Activated naive CD8-positive, alpha-beta T cell treated with anti-CD3 and anti-CD28 coated beads, Interleukin-2, amount 50 U/mL, for 16 hours (primary cell): ENCODE data around the gene MAP3K6.
"Not testable (repeated sequence)": the region's sequence is repeated elsewhere in the genome, so short reads cannot be mapped to it uniquely, and the experiment has no call there.

Source experiments
- DNase-seq: peaks from one replicate; pipeline ENCODE4 v3.0.0-alpha.2; 2020; ENCODE audit warnings: low read depth, low spot score

The MAP3K6 gene

GRCh38 chr1:27395441-27396195, 28.9 kb upstream of the MAP3K6 start:
- peak; percentile 64 for DNase-seq

DNA sequence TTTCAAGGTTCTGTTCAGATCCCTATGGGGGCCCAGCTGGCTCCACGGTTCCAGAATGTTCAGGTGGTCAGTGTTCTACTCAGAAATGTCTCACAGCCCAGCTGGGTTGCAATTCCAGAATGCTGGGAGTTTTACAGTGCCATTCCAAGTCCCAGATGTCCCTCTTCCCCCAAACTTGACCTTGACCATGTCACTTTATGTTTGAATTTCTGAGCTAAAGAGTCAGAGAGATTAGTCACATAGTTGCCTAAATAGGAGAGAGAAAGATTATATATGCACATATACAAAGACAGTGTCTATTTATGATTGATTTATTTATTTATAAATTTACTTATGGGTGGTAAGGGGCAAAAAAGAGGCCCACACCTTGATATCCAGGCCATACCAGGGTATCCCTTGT, 28.2 kb upstream of the MAP3K6 start:
- DNase-seq, result no peak

GRCh38 chr1:27394282-27394658, 27.5 kb upstream of the MAP3K6 start:
- no peak for DNase-seq

GRCh38 chr1:27393641-27394281, 27.0 kb upstream of the MAP3K6 start:
- no peak for DNase-seq

DNA sequence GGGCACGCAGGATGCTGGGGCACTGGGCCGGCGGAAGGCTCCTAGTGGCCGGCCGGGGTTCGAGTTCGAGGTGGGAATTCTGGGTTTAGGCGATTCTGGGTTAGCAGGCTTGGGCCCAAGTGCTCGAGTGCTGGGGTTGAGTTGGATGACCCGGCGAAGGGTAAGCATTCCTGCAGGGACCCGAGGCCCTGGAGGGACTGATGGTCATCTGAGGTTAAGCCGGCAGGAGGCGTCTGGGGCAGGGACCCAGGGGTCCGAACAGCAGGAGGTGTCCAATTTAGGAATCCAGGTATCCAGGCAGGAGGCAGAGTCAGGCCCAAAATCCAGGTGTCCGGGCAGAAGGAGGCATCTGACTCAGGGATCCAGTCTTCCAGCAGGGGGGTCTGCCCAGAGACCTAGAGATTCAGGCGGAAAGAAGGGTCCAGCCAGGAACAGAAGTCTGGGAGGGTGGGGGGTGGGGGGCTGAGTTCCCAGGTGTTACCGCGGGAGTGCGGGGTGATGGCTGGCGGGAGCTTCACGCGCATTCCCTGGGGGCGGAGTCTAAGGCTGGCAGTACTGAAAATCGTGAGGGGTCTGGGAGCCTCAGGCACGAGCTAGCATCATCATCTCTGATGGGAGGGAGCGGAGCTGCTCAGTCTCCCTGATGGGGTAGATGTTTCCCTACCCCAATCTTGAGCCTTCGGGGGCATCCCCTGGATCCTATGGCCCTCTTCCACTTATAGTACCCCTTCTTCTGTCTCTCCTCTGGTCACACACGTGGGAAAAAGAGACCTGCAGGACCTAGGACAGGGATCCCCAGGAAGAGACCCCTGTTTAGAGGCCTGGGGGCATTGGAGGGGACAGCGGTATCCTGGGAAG, 26.2 kb upstream of the MAP3K6 start:
- DNase-seq, result no peak

- DNase-seq, result peak; percentile 83
These were observed 25.5 kb upstream of the MAP3K6 start, which contains the start of gene GPR3 for GRCh38 chr1:27392096-27392777. Gene GPR3 (plus strand): TSS chr1:27392622. CDS start chr1:27393799, 1,177 bp downstream.

DNA sequence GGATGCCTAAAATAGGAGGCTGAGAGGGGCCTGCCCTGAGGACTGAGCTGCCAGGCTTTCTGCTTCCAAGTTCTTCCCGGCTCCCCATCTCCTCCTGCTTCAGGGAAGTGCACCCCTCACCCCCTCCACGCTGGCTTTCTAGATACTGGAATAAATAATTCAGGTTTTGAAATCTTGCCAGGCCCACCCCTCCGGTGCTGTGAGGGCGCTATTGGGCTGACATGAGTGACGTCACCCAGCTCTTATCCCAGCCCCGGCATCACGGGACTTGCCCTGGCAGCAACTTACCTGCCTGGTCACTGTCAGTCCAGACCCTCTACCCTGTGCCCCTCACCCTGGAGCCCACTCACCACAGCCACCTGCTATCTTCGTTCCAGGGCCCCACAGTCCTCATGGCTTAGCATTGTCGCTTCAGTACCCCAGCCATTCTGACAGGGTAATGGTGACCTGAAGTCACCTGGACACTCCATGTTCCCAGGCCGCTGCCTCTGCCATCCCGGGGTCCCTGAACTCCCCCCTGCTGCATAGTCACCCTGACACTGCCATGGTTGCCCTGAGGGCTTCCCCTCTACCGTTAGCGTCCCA, 24.8 kb upstream of the MAP3K6 start:
- DNase-seq, result no peak

DNA sequence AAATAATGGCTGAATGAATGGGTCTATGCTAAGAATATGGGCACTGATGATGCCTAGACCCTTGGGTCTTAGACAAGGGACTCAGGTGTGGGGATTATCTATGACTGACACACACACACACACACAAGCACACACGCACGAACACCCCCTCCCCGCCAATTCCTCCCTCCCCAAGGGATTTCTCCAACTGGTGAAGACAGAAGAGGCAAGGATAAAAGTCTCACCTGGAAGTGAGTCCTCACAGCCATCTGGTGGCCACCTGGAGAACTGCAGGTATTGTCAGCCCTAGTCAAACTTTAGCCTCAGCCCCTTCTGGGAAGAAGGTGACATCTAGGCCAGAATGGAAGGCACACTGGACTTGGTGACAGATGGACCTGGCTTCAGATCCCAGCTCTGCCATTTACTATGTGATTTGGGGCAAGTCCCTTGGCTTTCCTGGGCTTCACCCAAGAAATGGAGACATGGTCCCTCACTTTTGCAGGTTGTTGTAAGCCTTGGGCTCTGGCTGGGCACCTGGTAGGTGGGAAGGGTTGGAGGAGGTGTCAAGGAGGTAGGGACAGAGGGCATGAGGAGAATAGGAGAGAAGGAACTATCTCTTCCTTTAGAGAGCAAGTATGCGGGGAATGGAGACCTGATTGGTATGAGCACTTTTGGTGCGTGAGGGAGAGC, 21.7 kb upstream of the MAP3K6 start:
- peak; percentile 49 for DNase-seq

DNA sequence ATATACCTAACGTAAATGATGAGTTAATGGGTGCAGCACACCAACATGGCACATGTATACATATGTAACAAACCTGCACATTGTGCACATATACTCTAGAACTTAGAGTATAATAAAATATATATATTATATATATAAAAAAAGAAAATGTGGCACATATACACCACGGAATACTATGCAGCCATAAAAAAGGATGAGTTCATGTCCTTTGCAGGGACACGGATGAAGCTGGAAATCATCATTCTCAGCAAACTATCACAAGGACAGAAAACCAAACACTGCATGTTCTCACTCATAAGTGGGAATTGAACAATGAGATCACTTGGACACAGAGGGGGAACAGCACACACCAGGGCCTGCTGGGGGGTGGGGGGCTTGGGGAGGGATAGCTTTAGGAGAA, 18.0 kb upstream of the MAP3K6 start:
- not testable (repeated sequence) for DNase-seq

DNA sequence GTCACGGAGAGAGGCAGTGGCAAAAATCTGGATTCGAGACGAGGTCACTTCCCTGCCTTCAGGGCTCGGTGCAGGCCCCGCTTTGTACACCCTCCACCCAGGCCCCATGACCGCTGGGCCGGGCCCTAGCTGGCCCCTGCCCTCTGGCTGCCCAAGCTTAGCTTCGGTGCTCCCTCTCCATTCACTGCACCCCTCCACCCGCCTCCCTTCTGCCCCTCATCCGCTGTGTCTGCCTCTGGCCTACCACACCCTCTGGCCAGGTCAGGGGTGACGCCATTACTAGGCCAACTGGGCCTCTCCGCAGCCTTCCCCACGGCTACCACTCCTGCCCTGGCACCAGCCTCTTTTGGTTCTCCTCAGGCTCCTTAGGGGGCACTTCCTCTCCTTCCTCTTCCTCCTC, 16.9 kb upstream of the MAP3K6 start:
- DNase-seq, result no peak

DNA sequence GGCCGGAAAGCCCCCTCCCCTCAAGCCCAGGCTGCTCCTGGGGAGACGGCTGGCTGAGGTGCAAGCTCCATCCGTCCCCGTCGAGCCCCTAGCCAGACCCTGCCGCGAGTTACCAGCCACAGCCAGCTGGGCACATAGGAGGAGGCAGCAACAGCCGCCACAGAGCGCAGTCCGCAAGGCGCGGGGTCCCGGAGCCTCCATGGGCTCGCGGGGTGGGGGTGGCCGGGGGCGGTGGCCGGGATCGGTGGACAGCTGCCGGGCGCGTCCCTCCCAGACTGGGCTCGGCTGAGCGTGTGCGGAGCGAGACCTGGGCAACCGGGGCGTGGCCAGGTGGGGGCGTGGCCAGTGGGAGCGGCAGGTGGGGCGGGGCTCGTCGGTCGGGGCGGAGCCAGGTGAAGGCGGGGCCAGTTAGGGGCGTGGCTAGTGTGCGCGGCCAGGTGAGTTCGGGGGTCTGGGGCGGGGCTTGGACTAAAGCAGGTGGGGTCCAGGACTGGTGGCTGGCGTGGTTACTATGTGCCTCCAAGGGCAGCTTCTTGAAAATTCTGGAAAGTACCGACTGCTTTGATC, 16.4 kb upstream of the MAP3K6 start, which contains the start of gene CD164L2:
Gene CD164L2 (minus strand): TSS at position 295 of the 567 bp plus-strand sequence. CDS start 94 bp downstream, at position 201.
- no peak for DNase-seq

DNA sequence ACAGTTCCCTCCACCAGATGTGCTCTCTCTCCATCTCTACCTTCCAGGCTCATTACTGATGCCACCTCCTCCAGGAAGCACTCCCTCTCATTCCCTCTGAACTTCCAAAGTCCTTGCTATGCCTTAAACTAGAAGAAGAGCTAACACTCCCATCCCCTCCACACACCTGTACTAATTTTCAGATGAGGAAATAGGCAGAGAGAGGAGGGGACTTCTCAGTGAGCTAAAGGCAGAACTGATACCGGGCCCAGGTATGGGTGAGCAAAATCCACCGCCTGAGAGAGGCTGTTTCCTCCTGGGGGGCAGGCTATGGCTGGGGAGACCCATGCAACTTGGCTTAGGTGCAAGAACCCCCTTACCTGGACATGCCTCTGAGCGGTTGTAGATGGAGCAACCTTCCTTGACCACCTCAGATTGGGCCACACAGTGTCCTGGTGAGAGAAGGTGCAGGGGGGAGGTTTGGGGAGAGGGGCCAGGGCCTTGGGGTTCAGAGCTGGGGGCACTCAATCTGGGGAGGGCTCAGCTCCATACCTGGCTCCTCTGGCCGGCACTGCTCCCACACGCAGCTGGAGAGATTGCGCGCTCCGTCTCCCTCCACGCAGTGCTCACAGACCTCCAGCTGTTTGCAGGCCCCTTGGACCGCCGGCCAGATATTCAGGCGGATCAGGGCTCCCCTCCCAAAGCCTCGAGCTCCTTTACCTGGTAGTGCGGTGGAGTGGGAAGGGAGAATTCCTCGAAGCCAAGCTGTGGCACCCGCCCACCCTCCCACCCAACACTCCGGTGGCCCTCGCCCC, 15.4 kb upstream of the MAP3K6 start:
- DNase-seq, result no peak

DNA sequence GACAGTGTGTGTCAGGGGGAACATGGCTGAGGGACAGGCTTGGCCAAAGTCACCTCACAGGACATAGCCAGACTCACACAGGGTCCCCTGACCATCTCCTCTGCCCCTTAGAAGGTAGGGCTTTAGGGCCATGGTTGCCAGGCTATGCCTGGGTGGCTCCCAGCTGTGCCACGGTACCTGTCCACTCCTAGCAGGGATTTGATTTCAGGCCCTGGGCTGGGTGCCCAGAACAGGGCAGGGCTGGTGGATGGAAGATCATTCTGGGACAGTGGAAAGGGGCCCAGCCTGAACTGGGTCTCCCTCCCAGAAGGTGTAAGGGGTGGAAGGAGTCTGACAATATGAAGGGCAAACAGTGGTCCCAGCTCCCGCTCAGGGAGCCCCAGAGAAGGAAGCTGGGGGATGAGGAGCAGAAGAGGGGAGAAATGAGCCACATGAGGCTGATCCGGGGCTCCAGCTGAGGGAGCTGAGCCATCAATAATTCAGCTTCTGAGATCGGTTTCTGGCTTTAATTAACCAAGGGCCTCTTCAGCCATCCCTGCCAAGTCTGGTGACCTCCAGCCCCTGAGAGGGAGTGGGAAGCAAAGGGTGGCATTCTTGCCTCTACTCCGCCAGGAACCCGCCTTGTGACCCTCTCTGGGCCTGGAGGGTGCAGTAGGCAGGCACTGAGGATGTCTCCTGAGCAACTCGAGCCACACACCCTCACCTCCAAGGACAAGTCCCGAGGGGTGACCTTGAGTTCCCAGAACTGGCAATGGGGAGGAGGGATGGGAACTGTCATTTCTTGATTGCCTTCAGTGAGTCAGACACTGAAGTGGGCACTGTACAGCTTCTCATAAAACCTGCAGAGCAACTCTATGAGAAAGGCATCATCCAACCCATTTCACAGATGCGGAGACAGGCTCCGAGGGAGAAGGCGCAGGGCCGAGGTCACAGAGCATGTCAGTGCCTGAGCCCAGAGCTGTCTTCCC, 14.3 kb upstream of the MAP3K6 start:
- DNase-seq, result no peak

GRCh38 chr1:27380224-27380623, 13.5 kb upstream of the MAP3K6 start:
- no peak for DNase-seq

DNA sequence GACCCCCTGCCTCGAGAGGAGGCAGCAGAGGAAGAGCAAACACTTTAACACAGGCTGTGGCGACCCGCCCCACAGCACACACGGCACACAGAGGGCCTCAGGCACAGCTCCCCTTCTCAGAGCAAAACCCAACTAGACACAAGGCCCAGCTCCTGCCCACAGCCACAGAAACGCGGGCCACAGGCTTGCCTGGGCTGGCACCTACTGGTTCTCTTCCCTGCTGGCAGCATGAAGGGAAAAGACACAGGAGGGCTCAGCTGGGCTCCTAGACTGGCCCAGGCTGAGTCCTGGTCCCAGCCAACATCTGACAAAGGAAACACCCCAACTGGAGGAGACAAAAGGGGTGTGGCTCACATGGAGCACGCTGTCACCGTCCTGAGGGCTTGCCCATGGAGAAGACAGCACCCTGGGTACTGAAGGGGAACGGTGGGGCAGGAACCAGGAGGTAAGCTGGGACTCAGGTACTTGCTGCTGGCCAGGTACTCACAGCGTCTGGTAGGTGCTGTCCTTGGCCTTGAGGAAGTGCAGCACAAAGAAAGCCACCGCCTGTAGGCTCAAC, 12.9 kb upstream of the MAP3K6 start:
- DNase-seq, result no peak

DNA sequence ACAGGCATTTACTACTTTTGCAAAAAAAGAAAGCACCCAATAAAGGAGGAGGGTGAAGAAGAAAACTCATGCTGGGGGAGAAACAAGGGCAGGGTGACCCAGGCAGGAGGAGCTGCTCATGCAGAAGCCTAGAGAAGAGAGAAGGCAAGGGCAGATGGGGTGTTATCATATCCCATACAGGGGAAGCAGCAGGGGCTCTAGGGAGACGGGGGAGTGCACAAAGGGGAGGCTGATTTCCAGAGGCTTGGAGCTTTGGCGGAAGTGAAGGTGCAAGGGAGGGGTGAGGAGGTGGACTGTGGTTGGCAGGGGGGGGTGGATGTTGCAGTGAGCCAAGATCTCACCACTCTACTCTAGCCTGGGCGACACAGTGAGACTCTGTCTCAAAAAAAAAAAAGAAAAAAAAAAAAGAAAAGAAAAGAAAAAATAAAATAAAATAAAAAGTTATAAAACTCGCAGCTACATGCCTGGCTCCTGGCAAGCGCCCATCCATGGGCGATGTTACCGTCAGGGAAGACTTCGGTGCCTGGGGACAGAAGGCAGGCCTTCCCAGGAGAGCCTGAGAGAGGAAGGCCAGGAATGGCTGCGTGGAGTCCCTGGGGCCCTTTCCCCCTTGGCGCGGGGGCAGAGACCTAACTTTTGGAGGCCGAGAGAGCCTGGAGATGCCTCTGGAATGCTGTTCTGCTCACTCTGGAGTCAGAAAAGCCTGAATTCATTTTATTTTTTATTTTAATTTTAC, 11.2 kb upstream of the MAP3K6 start:
- DNase-seq, result no peak

- DNase-seq, result no peak
These were observed 7.8 kb upstream of the MAP3K6 start, which contains the start of gene FCN3 for GRCh38 chr1:27374362-27375086. Gene FCN3 (minus strand): TSS chr1:27374824. CDS start chr1:27374818, 6 bp downstream.
